Smooth muscle cell (in vitro differentiated cells): Measurements from ENCODE around the gene CATSPERZ. TPM values are rescaled to one million over a fixed set of nuclear protein-coding genes. Genes with fewer than 3 reads are reported as not detected.
"Not testable (repeated sequence)": the region's sequence is repeated elsewhere in the genome, so short reads cannot be mapped to it uniquely, and the experiment has no call there.

Experiments used
- DNase-seq: peaks from one replicate; lab custom pipeline; 2025; ENCODE audit not compliant: unreplicated experiment; lab: John Stamatoyannopoulos, UW
- H2AFZ ChIP-seq: fragments of 200-600 bp; sonication (generic); 2 replicates; pipeline ENCODE4 v1.6.0; 2016; ENCODE audit warnings: antibody characterized with exemption, low read depth, mild to moderate bottlenecking
- H3F3A ChIP-seq: fragments of 200-600 bp; sonication (generic); 2 replicates; pipeline ENCODE4 v1.6.0; 2017; ENCODE audit warnings: antibody characterized with exemption, low read depth
- H3K27ac ChIP-seq: fragments of 200-600 bp; sonication (generic); 2 replicates; pipeline ENCODE4 v1.5.1; 2016; ENCODE audit warnings: low read depth, mild to moderate bottlenecking
- H3K27me3 ChIP-seq: fragments of 200-600 bp; sonication (generic); 2 replicates; pipeline ENCODE4 v1.6.1; 2016; ENCODE audit warnings: low read depth, mild to moderate bottlenecking
- H3K36me3 ChIP-seq: fragments of 200-600 bp; sonication (generic); 2 replicates; pipeline ENCODE4 v1.5.1; 2016; ENCODE audit warnings: low read depth
- H3K4me1 ChIP-seq: fragments of 200-600 bp; sonication (generic); 2 replicates; pipeline ENCODE4 v1.5.1; 2016; ENCODE audit warnings: low read depth
- H3K4me2 ChIP-seq: fragments of 200-600 bp; sonication (generic); 2 replicates; pipeline ENCODE4 v1.6.0; 2016; ENCODE audit warnings: mild to moderate bottlenecking
- H3K4me3 ChIP-seq: fragments of 200-600 bp; sonication (generic); 2 replicates; pipeline ENCODE4 v1.5.1; 2016; ENCODE audit warnings: mild to moderate bottlenecking
- H3K79me2 ChIP-seq: fragments of 200-600 bp; sonication (generic); 2 replicates; pipeline ENCODE4 v1.6.0; 2016; ENCODE audit warnings: low read depth, mild to moderate bottlenecking
- H3K9ac ChIP-seq: fragments of 200-600 bp; sonication (generic); 2 replicates; pipeline ENCODE4 v1.6.0; 2016; ENCODE audit warnings: low read depth
- H3K9me3 ChIP-seq: fragments of 200-600 bp; sonication (generic); replicated peaks from 2 replicates; pipeline ENCODE4 v1.5.1; 2016; ENCODE audit warnings: low read depth
- H4K20me1 ChIP-seq: fragments of 200-600 bp; sonication (generic); 2 replicates; pipeline ENCODE4 v1.6.0; 2016; ENCODE audit warnings: low read depth
- CTCF ChIP-seq: fragments of 200-600 bp; sonication (generic); IDR thresholded peaks from 2 replicates; pipeline ENCODE4 v1.5.1; 2017; ENCODE audit warnings: borderline replicate concordance, mild to moderate bottlenecking, antibody characterized with exemption; ENCODE audit not compliant: insufficient read depth, poor library complexity, severe bottlenecking
- WGBS: methylation state at CpG from one replicate; pipeline ENCODE4 v1.1.7; 2016; ENCODE audit warnings: low lambda C conversion rate; 5-methylcytosine and 5-hydroxymethylcytosine counted together
- polyA plus RNA-seq: library from polyadenylated mRNA; unstranded; fragments of >200 nt; fragmentation: Nextera tagmentation; extraction: Ambion mirVana; gene quantifications from 2 replicates; pipeline ENCODE4 v1.2.1, GENCODE V29; 2016
- total RNA-seq: library from RNA; depleted of rRNA; stranded (reverse); fragments of >200 nt; gene quantifications from 2 replicates; pipeline ENCODE4 v1.2.3, GENCODE V29; 2014

Gene CATSPERZ
- total and polyA plus RNA-seq, 2 experiments from 2014 or later = not detected

DNA sequence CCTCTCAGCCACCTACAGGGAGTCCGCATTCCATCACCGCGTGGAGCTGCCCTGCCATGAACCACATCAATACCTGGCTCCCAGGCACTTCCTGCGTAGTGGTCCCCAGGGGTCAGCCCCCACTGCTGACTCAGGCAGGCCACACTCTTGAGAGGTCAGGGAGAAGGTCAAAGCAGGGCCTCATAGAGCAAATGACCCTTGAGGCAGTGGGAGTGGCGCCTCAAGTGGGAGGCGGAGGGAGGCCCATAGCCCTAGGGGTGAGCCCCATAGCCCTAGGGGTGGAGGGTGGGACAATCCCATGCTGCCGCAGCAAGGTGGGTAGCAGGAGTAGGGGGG is 22.7 kb downstream of the CATSPERZ start:
- H3K79me2 ChIP-seq = no peaks in the 10 kb centered on the region
- H3K36me3 ChIP-seq = no peaks in the 10 kb centered on the region
- H3F3A ChIP-seq = no peaks in the 10 kb centered on the region
- H3K4me1 ChIP-seq = peaks cover 8% of the 10 kb centered on the region
- no peak overlapping the region for H3K4me3 ChIP-seq
- H3K9ac ChIP-seq = no peak overlapping the region
- TF ChIP-seq CTCF = no peak
- no peak overlapping the region for H3K4me2 ChIP-seq
- DNase-seq = no peak
- no peaks in the 10 kb centered on the region for H4K20me1 ChIP-seq
- H3K27ac ChIP-seq = no peak overlapping the region
- H2AFZ ChIP-seq = no peak overlapping the region
- H3K9me3 ChIP-seq = no peaks in the 10 kb centered on the region
- H3K27me3 ChIP-seq = no peaks in the 10 kb centered on the region
- WGBS = 81% methylated on average over 7 of the region's 7 CpGs

GRCh38 chr11:64323373-64323772 is 23.2 kb downstream of the CATSPERZ start:
- Histone ChIP-seq H3K36me3 (no peaks in the 10 kb centered on the region), H3F3A (no peaks in the 10 kb centered on the region), H2AFZ (no peak overlapping the region), H3K9ac (no peak overlapping the region), H3K79me2 (no peaks in the 10 kb centered on the region), H3K4me3 (no peak overlapping the region), H3K27me3 (no peaks in the 10 kb centered on the region), H4K20me1 (no peaks in the 10 kb centered on the region), H3K27ac (no peak overlapping the region), H3K9me3 (no peaks in the 10 kb centered on the region), H3K4me1 (peaks cover 8% of the 10 kb centered on the region), H3K4me2 (no peak overlapping the region)
- DNase-seq = no peak
- WGBS = 92% methylated on average over 5 of the region's 5 CpGs
- no peak for TF ChIP-seq CTCF

GRCh38 chr11:64323984-64324383 is 23.8 kb downstream of the CATSPERZ start:
- H4K20me1 ChIP-seq, H3K9ac ChIP-seq, H3K27ac ChIP-seq, H3F3A ChIP-seq, H3K9me3 ChIP-seq, H3K4me2 ChIP-seq, H2AFZ ChIP-seq, H3K4me1 ChIP-seq, H3K36me3 ChIP-seq, H3K79me2 ChIP-seq, H3K27me3 ChIP-seq, H3K4me3 ChIP-seq, DNase-seq: not testable (repeated sequence)
- WGBS = 87% methylated on average over 4 of the region's 4 CpGs

DNA sequence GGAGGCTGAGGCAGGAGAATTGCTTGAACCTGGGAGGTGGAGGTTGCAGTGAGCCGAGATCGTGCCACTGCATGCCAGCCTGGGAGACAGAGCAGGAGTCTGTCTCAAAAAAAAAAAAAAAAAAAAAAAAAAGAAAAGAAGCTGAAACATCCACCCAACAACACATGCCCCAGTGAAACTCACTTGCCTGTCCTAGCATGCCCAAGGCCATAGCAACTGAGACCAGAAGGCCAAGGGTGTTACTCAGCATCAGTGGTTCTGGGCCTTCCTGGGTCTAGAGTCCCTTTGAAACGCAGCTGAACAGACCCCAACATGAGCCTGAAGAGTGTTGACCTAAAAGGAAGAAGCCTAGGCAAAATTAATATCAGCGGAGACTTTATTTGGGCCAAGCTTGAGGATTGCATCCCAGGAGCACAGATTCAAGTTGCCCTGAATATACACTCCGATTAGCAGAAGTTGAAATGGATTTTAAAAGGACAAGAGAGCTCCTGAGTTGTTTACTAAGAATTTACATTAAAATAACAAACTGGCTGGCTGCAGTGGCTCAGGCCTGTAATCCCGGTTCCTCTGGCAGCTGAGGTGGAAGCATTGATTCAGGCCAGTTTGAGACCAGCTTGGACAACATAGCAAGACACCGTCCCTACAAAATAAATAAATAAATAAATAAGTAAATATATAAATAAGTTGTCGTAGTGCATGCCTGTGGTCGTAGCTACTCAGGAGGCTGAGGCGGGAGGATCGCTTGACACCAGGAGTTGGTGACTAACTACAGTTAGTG is 24.7 kb downstream of the CATSPERZ start:
- Histone ChIP-seq H3K36me3 (no peaks in the 10 kb centered on the region), H3K79me2 (no peaks in the 10 kb centered on the region), H3K4me2 (no peak overlapping the region), H2AFZ (no peak overlapping the region), H3K27ac (peak overlapping the region; percentile 90), H3K9me3 (no peaks in the 10 kb centered on the region), H3K27me3 (no peaks in the 10 kb centered on the region), H4K20me1 (no peaks in the 10 kb centered on the region), H3F3A (no peaks in the 10 kb centered on the region), H3K4me1 (no peaks in the 10 kb centered on the region), H3K4me3 (no peak overlapping the region), H3K9ac (no peak overlapping the region)
- no peak for TF ChIP-seq CTCF
- WGBS = 83% methylated on average over 10 of the region's 11 CpGs
- no peak for DNase-seq
